CD4-positive, alpha-beta T cell (primary cell): ENCODE data around the gene NUDT14. TPM values are rescaled to one million over a fixed set of nuclear protein-coding genes. Genes with fewer than 3 reads are reported as not detected.

Experiments used
- ATAC-seq: fragments of 200-7000 bp; cut with Tn5 transposase; one replicate; pipeline ENCODE4 v1.10.0; 2022; ENCODE audit warnings: mild to moderate bottlenecking; ENCODE audit not compliant: poor library complexity
- CTCF ChIA-PET: fragments of 350-600 bp; sonication (Branson Sonifier 250); formaldehyde crosslinking; loops from one replicate; lab custom pipeline; 2021; ENCODE audit warnings: antibody characterized with exemption, inconsistent platforms; lab: Charles Lee
- POLR2A ChIA-PET: fragments of 350-600 bp; sonication (Branson Sonifier 250); formaldehyde crosslinking; loops from one replicate; lab custom pipeline; 2021; ENCODE audit warnings: antibody characterized with exemption, inconsistent platforms; lab: Charles Lee
- DNase-seq, 14 experiments: peaks; one replicate each; pipeline ENCODE4 v3.0.0-alpha.2; 2013 to 2020; ENCODE audit warnings: mixed read lengths in 2 of 14
- H3K27ac ChIP-seq, 2 donors: one replicate each; pipeline versions ENCODE4 v1.5.1 to v1.7.0; 2013; ENCODE audit warnings: low read length in 2 of 2, low read depth in 1 of 2, mild to moderate bottlenecking in 1 of 2
- H3K27me3 ChIP-seq, 2 experiments: 1 replicate in 1 of 2; 2 replicates in 1 of 2; pipeline versions ENCODE4 v1.6.1 to v1.7.0; 2013; ENCODE audit warnings: low read length in 2 of 2, control low read depth in 1 of 2, mild to moderate bottlenecking in 1 of 2, moderate library complexity in 1 of 2; ENCODE audit not compliant: insufficient read depth in 2 of 2, control insufficient read depth in 1 of 2
- H3K36me3 ChIP-seq: one replicate; pipeline ENCODE4 v1.6.1; 2013; ENCODE audit warnings: low read length, control low read depth; ENCODE audit not compliant: insufficient read depth
- H3K4me1 ChIP-seq: one replicate; pipeline ENCODE4 v1.6.1; 2013; ENCODE audit warnings: low read length, control low read depth; ENCODE audit not compliant: insufficient read depth
- H3K4me3 ChIP-seq: one replicate; pipeline ENCODE4 v1.5.1; 2013; ENCODE audit warnings: mild to moderate bottlenecking, low read length, moderate library complexity
- H3K9me3 ChIP-seq, 2 experiments: 1 replicate in 1 of 2; 2 replicates in 1 of 2; pipeline versions ENCODE4 v1.6.1 to v1.7.0; 2013; ENCODE audit warnings: low read length in 2 of 2, mild to moderate bottlenecking in 2 of 2, control low read depth in 1 of 2, moderate library complexity in 1 of 2; ENCODE audit not compliant: control insufficient read depth in 1 of 2, insufficient read depth in 1 of 2
- H3K27ac Mint-ChIP-seq: one replicate; pipeline ENCODE4 v1.8.0; 2020; ENCODE audit warnings: mixed read lengths
- H3K27me3 Mint-ChIP-seq: one replicate; pipeline ENCODE4 v1.8.0; 2021; ENCODE audit warnings: mixed read lengths
- H3K36me3 Mint-ChIP-seq: one replicate; pipeline ENCODE4 v1.8.0; 2021; ENCODE audit warnings: low read depth, mixed read lengths
- H3K4me1 Mint-ChIP-seq: one replicate; pipeline ENCODE4 v1.8.0; 2021; ENCODE audit warnings: low read depth, mixed read lengths
- H3K4me3 Mint-ChIP-seq: one replicate; pipeline ENCODE4 v1.8.0; 2020; ENCODE audit warnings: mild to moderate bottlenecking, mixed read lengths
- H3K9me3 Mint-ChIP-seq: one replicate; pipeline ENCODE4 v1.8.0; 2020; ENCODE audit warnings: mixed read lengths
- CTCF ChIP-seq: fragments of 200-600 bp; IDR thresholded peaks from one replicate; pipeline ENCODE4 v1.8.0; 2022; ENCODE audit warnings: antibody characterized with exemption, mild to moderate bottlenecking
- intact Hi-C, 2 experiments: fragments of 100-400 bp; cut with DNase I in 1 of 2; cut with micrococcal nuclease in 1 of 2; formaldehyde crosslinking; loops; one replicate each; pipeline versions ENCODE4 v1.15.1 to v1.9.0; 2023 to 2025; cut with DNase I, micrococcal nuclease
- total RNA-seq, 174 experiments: library from RNA in 2 of 174; stranded (reverse) in 2 of 174; gene quantifications; one replicate each; pipeline ENCODE4 v1.2.3 and lab custom pipeline; 2021 to 2026

Gene NUDT14
- total RNA-seq, 2 experiments from 2014 or later, result 9.0 to 9.2 TPM

GRCh38 chr14:105172476-105172875 lies 8.6 kb downstream of the NUDT14 start:
- Mint-ChIP-seq H3K4me1 (peaks cover 18% of the 10 kb centered on the region), H3K36me3 (no peaks in the 10 kb centered on the region), H3K27ac (no peak overlapping the region), H3K4me3 (no peak overlapping the region), H3K27me3 (peaks cover 9% of the 10 kb centered on the region), H3K9me3 (no peaks in the 10 kb centered on the region)
- ChIA-PET CTCF (interaction anchor here (1.3 kb wide), 1 partner anchor 82 kb away, joined by 5 read pairs; no protein-coding TSS in a partner anchor), POLR2A (no interaction called here)
- H3K4me1 ChIP-seq, result peaks cover 63% of the 10 kb centered on the region
- intact Hi-C loops, result no loop called here
- no peak overlapping the region for H3K4me3 ChIP-seq
- H3K36me3 ChIP-seq, result no peaks in the 10 kb centered on the region
- peaks cover 15 to 18% of the 10 kb centered on the region in 2 experiments for H3K27me3 ChIP-seq
- no peak for DNase-seq
- H3K9me3 ChIP-seq, result peaks cover 0 to 6% of the 10 kb centered on the region in 2 experiments
- no peak overlapping the region for H3K27ac ChIP-seq
- TF ChIP-seq CTCF, result no peak
- ATAC-seq, result no peak

GRCh38 chr14:105171004-105171673 lies 10.0 kb downstream of the NUDT14 start:
- H3K4me3 ChIP-seq, result no peak overlapping the region
- H3K27me3 ChIP-seq, result peaks cover 23 to 28% of the 10 kb centered on the region in 2 experiments
- H3K36me3 ChIP-seq, result no peaks in the 10 kb centered on the region
- TF ChIP-seq CTCF, result no peak
- ChIA-PET POLR2A (no interaction called here), CTCF (interaction anchor here (0.9 kb wide), 1 partner anchor 23 kb away, joined by 3 read pairs; no protein-coding TSS in a partner anchor)
- DNase-seq (no peak), ATAC-seq (no peak)
- peaks cover 58% of the 10 kb centered on the region for H3K4me1 ChIP-seq
- Mint-ChIP-seq H3K27me3 (peaks cover 16% of the 10 kb centered on the region), H3K4me3 (no peak overlapping the region), H3K9me3 (no peaks in the 10 kb centered on the region), H3K27ac (no peak overlapping the region), H3K36me3 (no peaks in the 10 kb centered on the region), H3K4me1 (peaks cover 18% of the 10 kb centered on the region)
- H3K27ac ChIP-seq, result no peak overlapping the region
- peaks cover 0 to 15% of the 10 kb centered on the region in 2 experiments for H3K9me3 ChIP-seq
- intact Hi-C loops, result no loop called here

- Histone ChIP-seq H3K9me3 (peaks cover 0 to 19% of the 10 kb centered on the region in 2 experiments), H3K4me1 (peaks cover 47% of the 10 kb centered on the region), H3K36me3 (no peaks in the 10 kb centered on the region), H3K27me3 (peaks cover 26 to 28% of the 10 kb centered on the region in 2 experiments), H3K27ac (no peak overlapping the region), H3K4me3 (no peak overlapping the region)
- ATAC-seq (no peak), DNase-seq (peak in 1 of 14 experiments; percentile 53)
- TF ChIP-seq CTCF, result no peak
- Mint-ChIP-seq H3K4me3 (peak overlapping the region; percentile 80), H3K36me3 (no peaks in the 10 kb centered on the region), H3K27me3 (peaks cover 22% of the 10 kb centered on the region), H3K27ac (no peak overlapping the region), H3K4me1 (peaks cover 16% of the 10 kb centered on the region), H3K9me3 (no peaks in the 10 kb centered on the region)
- POLR2A ChIA-PET, result no interaction called here
- intact Hi-C loops, result loop anchor here in 1 of 2 experiments (5.0 kb wide), 1 partner anchor 78 kb away; no protein-coding TSS in a partner anchor
- CTCF ChIA-PET, result interaction anchor here (0.9 to 1.5 kb wide), 2 partner anchors 10 to 201 kb away, joined by 3 to 4 read pairs; no protein-coding TSS in a partner anchor
Measured at GRCh38 chr14:105169776-105170655, 11.1 kb downstream of the NUDT14 start.
